HepG2 (cell line): ENCODE data around the gene UCP3. TPM values are rescaled to one million over a fixed set of nuclear protein-coding genes. Genes with fewer than 3 reads are reported as not detected.

Experiments
- ADNP ChIP-seq: sonication (generic); formaldehyde crosslinking; IDR thresholded peaks from 2 replicates; pipeline ENCODE4 v1.4.0; 2020; ENCODE audit warnings: missing genetic modification reagents
- CEBPZ ChIP-seq: IDR thresholded peaks from 2 replicates; pipeline ENCODE4 v1.6.1; 2012; ENCODE audit warnings: low read length, improper control_type of control experiment
- ISX ChIP-seq: sonication (generic); formaldehyde crosslinking; conservative IDR thresholded peaks from 2 replicates; pipeline ENCODE4 v1.5.0; 2020; ENCODE audit warnings: missing genetic modification reagents
- MATR3 ChIP-seq: sonication (generic); formaldehyde crosslinking; IDR thresholded peaks from 2 replicates; pipeline ENCODE4 v1.4.0; 2020; ENCODE audit warnings: missing genetic modification reagents
- MIER3 ChIP-seq: IDR thresholded peaks from 2 replicates; pipeline ENCODE4 v1.6.1; 2016; ENCODE audit warnings: missing compliant biosample characterization, borderline replicate concordance
- NR2F1 ChIP-seq, 2 experiments: fragments of 450-650 bp in 1 of 2; formaldehyde crosslinking in 1 of 2; IDR thresholded peaks; 2 replicates each; pipeline versions ENCODE4 v1.5.0 to v1.6.1; 2016 to 2020; ENCODE audit warnings: mild to moderate bottlenecking in 1 of 2, missing compliant biosample characterization in 1 of 2, missing genetic modification reagents in 1 of 2, moderate library complexity in 1 of 2
- PRDM4 ChIP-seq: sonication (generic); formaldehyde crosslinking; IDR thresholded peaks from 2 replicates; pipeline ENCODE4 v1.9.0; 2021; ENCODE audit warnings: missing genetic modification reagents, borderline replicate concordance
- TEAD2 ChIP-seq: sonication (generic); formaldehyde crosslinking; IDR thresholded peaks from 2 replicates; pipeline ENCODE4 v1.9.0; 2021; ENCODE audit warnings: missing genetic modification reagents
- ZC3H13 ChIP-seq: sonication (generic); formaldehyde crosslinking; IDR thresholded peaks from 2 replicates; pipeline ENCODE4 v1.8.1; 2023; ENCODE audit warnings: mild to moderate bottlenecking, missing genetic modification reagents, moderate library complexity
- ZNF501 ChIP-seq: sonication (generic); formaldehyde crosslinking; IDR thresholded peaks from 2 replicates; pipeline ENCODE4 v1.5.1; 2020; ENCODE audit warnings: mild to moderate bottlenecking, moderate library complexity, missing genetic modification reagents
- ZSCAN20 ChIP-seq: sonication (generic); formaldehyde crosslinking; IDR thresholded peaks from 2 replicates; pipeline ENCODE4 v1.4.0; 2020; ENCODE audit warnings: missing genetic modification reagents, mild to moderate bottlenecking, borderline replicate concordance
- polyA plus RNA-seq, 8 experiments: library from polyadenylated mRNA; depleted of rRNA in 3 of 8; stranded (reverse) in 7 of 8; unstranded in 1 of 8; fragments of >200 nt; fragmentation: Illumina TruSeq in 4 of 8; extraction: Trizol in 4 of 8; gene quantifications; 2 replicates each; pipeline versions ENCODE4 v1.2.1 to v1.2.3, GENCODE V29; 2011 to 2016; ENCODE audit warnings: low read depth in 4 of 8, missing spikeins in 1 of 8, mixed read lengths in 1 of 8; ENCODE audit not compliant: insufficient read depth in 1 of 8
- total RNA-seq, 5 experiments: library from RNA; depleted of rRNA; stranded (reverse); fragments of >200 nt; fragmentation: Illumina TruSeq; extraction: Trizol; gene quantifications; 2 replicates each; pipeline ENCODE4 v1.2.3, GENCODE V29; 2016; ENCODE audit warnings: low read depth in 1 of 5
- TF ChIP-seq, protein P1 (sequence below): sonication (generic); formaldehyde crosslinking; IDR thresholded peaks from 2 replicates; pipeline ENCODE4 v1.4.0; 2020; ENCODE audit warnings: missing genetic modification reagents, borderline replicate concordance
- TF ChIP-seq, protein P2 (sequence below): sonication (generic); formaldehyde crosslinking; IDR thresholded peaks from 2 replicates; pipeline ENCODE4 v1.8.0; 2022; ENCODE audit warnings: mild to moderate bottlenecking, missing genetic modification reagents, moderate library complexity
- TF ChIP-seq, protein P3 (sequence below): sonication (generic); formaldehyde crosslinking; IDR thresholded peaks from 2 replicates; pipeline ENCODE4 v1.4.0; 2020; ENCODE audit warnings: missing genetic modification reagents, mild to moderate bottlenecking, borderline replicate concordance

Gene UCP3
- total and polyA plus RNA-seq, 2 of the 13 experiments (the other 11 are each of a cell fraction or from before 2014, with no cell fraction given) = 0.37 TPM; not detected in 1

GRCh38 chr11:74018331-74019005, 9.6 kb upstream of the UCP3 start (continued):
- TF ChIP-seq ZNF501 (CRISPR knock-in tag) (peak; percentile 75; the same call in 1 of the 2 replicates), MATR3 (CRISPR knock-in tag) (no peak), ISX (no peak), ZC3H13 (CRISPR knock-in tag) (no peak), PRDM4 (CRISPR knock-in tag) (no peak), MIER3 (CRISPR knock-in tag) (peak; percentile 54; the same call in 1 of the 2 replicates), TEAD2 (no peak), ZSCAN20 (CRISPR knock-in tag) (no peak), CEBPZ (no peak), NR2F1 (CRISPR knock-in tag; IDR thresholded peaks at IDR 0.05) (no peak), ADNP (CRISPR knock-in tag) (no peak)
- TF ChIP-seq, protein P1, sequence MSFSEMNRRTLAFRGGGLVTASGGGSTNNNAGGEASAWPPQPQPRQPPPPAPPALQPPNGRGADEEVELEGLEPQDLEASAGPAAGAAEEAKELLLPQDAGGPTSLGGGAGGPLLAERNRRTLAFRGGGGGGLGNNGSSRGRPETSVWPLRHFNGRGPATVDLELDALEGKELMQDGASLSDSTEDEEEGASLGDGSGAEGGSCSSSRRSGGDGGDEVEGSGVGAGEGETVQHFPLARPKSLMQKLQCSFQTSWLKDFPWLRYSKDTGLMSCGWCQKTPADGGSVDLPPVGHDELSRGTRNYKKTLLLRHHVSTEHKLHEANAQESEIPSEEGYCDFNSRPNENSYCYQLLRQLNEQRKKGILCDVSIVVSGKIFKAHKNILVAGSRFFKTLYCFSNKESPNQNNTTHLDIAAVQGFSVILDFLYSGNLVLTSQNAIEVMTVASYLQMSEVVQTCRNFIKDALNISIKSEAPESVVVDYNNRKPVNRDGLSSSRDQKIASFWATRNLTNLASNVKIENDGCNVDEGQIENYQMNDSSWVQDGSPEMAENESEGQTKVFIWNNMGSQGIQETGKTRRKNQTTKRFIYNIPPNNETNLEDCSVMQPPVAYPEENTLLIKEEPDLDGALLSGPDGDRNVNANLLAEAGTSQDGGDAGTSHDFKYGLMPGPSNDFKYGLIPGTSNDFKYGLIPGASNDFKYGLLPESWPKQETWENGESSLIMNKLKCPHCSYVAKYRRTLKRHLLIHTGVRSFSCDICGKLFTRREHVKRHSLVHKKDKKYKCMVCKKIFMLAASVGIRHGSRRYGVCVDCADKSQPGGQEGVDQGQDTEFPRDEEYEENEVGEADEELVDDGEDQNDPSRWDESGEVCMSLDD (CRISPR knock-in tag) = peak; percentile 66; the same call in 1 of the 2 replicates
- TF ChIP-seq, protein P2, sequence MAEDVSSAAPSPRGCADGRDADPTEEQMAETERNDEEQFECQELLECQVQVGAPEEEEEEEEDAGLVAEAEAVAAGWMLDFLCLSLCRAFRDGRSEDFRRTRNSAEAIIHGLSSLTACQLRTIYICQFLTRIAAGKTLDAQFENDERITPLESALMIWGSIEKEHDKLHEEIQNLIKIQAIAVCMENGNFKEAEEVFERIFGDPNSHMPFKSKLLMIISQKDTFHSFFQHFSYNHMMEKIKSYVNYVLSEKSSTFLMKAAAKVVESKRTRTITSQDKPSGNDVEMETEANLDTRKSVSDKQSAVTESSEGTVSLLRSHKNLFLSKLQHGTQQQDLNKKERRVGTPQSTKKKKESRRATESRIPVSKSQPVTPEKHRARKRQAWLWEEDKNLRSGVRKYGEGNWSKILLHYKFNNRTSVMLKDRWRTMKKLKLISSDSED (CRISPR knock-in tag) = no peak
- TF ChIP-seq, protein P3, sequence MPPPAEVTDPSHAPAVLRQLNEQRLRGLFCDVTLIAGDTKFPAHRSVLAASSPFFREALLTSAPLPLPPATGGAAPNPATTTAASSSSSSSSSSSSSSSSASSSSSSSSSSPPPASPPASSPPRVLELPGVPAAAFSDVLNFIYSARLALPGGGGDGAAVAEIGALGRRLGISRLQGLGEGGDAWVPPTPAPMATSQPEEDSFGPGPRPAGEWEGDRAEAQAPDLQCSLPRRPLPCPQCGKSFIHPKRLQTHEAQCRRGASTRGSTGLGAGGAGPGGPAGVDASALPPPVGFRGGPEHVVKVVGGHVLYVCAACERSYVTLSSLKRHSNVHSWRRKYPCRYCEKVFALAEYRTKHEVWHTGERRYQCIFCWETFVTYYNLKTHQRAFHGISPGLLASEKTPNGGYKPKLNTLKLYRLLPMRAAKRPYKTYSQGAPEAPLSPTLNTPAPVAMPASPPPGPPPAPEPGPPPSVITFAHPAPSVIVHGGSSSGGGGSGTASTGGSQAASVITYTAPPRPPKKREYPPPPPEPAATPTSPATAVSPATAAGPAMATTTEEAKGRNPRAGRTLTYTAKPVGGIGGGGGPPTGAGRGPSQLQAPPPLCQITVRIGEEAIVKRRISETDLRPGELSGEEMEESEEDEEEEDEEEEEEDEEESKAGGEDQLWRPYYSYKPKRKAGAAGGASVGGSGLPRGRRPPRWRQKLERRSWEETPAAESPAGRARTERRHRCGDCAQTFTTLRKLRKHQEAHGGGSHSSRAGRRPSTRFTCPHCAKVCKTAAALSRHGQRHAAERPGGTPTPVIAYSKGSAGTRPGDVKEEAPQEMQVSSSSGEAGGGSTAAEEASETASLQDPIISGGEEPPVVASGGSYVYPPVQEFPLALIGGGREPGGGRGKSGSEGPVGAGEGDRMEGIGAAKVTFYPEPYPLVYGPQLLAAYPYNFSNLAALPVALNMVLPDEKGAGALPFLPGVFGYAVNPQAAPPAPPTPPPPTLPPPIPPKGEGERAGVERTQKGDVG (CRISPR knock-in tag) = no peak
